HG02798 (cell line): Measurements from ENCODE around the gene PREB.

Experiments
- ATAC-seq: cut with Tn5 transposase; IDR thresholded peaks from one replicate; pipeline ENCODE4 v1.9.1; 2021; ENCODE audit warnings: mild to moderate bottlenecking; ENCODE audit not compliant: unreplicated experiment, poor library complexity

Gene PREB

DNA sequence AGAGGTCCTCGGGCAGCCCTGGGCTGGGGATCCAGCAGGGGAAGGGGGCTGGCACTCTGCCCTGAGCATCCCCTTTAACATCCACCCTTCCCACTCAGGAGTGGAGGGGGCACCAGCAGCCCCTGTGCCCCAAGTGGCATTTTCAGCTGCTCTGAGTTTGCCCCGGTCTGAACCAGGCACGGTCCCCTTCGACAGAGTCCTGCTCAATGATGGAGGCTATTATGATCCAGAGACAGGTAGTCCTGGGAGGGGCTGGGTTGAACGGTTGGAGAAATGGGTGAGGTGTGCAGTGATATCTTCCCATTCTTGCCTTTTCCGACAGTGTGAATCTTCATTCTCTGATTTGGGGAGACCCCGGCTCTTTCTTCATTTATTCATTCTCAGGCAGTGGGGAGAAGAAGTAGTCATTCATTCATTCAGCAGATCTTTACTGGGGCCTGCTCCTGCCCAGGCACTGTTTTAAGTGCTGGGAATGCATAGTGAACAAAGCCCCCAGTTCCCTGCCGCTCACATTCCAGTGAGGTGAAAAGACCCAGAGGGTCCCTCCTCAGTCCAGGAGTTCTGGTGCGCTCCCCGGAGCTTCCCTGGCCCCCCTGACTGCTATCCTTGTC lies 49.3 kb downstream of the PREB start:
- no peak for ATAC-seq

DNA sequence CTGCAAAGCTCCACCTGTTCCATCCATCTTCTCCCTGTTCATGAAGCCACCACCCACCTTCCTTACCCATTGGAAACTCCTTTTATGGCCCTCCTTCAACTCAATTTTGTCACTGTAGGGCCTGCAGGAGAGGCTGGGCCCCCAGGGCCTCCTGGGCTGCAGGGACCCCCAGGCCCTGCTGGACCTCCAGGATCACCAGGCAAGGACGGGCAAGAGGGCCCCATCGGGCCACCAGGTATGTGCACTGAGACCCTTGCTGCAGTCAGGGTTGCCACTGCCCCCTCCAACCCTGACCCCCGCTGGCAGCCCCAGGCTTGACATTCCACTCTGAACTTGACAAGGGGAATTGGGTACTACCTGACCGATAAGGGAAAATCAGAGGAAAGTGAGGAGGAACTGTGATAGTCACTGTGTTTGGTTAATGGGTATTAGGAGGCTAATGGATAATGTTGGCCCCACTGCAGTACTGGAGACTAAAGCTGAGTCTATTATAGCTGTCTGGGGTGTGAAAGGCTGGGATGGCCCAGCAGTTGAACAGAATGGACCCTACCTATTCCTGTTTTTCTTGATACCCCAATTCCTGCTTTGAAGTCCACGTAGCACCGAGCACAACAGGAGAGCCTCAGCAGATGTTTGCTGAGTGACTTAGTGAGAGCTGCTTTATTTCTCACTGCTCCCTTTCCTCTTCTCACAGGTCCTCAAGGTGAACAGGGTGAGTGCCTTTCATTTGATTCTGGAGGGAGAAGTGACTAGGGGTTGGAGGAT lies 50.0 kb downstream of the PREB start:
- no peak for ATAC-seq

DNA sequence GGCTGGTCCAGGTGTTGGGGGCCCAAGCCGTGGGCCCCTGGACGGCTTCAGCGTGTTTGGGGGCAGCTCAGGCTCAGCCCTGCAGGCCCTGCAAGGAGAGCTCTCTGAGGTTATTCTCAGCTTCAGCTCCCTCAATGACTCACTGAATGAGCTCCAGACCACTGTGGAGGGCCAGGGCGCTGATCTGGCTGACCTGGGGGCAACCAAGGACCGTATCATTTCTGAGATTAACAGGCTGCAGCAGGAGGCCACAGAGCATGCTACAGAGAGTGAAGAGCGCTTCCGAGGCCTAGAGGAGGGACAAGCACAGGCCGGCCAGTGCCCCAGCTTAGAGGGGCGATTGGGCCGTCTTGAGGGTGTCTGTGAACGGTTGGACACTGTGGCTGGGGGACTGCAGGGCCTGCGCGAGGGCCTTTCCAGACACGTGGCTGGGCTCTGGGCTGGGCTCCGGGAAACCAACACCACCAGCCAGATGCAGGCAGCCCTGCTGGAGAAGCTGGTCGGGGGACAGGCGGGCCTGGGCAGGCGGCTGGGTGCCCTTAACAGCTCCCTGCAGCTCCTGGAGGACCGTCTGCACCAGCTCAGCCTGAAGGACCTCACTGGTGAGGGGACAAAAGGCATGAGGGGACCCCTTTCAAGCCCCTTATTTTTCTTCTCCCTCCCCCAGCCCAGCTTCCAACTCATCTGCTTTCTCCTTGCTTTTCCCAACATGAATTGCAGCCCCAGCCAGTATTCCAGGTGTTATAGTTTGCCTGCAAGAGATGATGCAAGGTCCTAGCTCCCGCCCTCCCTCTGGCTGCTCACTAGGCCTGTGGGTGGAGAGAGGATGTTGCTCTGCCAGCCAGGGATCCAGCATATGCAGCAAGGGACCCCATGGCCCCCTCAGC lies 50.8 kb downstream of the PREB start:
- ATAC-seq, result no peak

DNA sequence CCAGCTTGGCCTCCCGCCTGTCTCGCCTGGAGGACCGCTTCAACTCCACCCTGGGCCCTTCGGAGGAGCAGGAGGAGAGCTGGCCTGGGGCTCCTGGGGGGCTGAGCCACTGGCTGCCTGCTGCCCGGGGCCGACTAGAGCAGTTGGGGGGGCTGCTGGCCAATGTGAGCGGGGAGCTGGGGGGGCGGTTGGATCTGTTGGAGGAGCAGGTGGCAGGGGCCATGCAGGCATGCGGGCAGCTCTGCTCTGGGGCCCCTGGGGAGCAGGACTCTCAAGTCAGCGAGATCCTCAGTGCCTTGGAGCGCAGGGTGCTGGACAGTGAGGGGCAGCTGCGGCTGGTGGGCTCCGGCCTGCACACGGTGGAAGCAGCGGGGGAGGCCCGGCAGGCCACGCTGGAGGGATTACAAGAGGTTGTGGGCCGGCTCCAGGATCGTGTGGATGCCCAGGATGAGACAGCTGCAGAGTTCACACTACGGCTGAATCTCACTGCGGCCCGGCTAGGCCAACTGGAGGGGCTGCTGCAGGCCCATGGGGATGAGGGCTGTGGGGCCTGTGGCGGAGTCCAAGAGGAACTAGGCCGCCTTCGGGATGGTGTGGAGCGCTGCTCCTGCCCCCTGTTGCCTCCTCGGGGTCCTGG lies 51.5 kb downstream of the PREB start:
- no peak for ATAC-seq

DNA sequence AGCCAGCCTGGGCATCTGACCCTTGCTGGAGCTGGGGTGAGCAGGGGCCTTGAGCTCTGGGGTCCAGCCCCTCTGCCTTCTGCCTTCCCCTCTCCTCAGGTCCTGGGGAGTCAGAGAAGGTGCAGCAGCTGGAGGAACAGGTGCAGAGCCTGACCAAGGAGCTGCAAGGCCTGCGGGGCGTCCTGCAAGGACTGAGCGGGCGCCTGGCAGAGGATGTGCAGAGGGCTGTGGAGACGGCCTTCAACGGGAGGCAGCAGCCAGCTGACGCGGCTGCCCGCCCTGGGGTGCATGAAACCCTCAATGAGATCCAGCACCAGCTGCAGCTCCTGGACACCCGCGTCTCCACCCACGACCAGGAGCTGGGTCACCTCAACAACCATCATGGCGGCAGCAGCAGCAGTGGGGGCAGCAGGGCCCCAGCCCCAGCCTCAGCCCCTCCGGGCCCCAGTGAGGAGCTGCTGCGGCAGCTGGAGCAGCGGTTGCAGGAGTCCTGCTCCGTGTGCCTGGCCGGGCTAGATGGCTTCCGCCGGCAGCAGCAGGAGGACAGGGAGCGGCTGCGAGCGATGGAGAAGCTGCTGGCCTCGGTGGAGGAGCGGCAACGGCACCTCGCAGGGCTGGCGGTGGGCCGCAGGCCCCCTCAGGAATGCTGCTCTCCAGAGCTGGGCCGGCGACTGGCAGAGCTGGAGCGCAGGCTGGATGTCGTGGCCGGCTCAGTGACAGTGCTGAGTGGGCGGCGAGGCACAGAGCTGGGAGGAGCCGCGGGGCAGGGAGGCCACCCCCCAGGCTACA lies 52.3 kb downstream of the PREB start:
- ATAC-seq, result no peak
